SIG-M5 (cell line): ENCODE results near the gene CCDC91.

Source experiments
- DNase-seq: peaks from one replicate; lab custom pipeline; 2025; lab: John Stamatoyannopoulos, UW

CCDC91 gene

GRCh38 chr12:28536088-28536487 lies 345.8 kb downstream of the CCDC91 start:
- peak; percentile 23 for DNase-seq

- DNase-seq, result no peak
Measured at GRCh38 chr12:28537474-28537873, 347.2 kb downstream of the CCDC91 start.

GRCh38 chr12:28539691-28540323 lies 349.6 kb downstream of the CCDC91 start:
- DNase-seq, result no peak

GRCh38 chr12:28540324-28540714 lies 350.1 kb downstream of the CCDC91 start:
- no peak for DNase-seq

GRCh38 chr12:28543021-28543890 lies 353.0 kb downstream of the CCDC91 start:
- DNase-seq, result no peak

GRCh38 chr12:28550757-28551704 lies 360.8 kb downstream of the CCDC91 start:
- DNase-seq, result no peak

- DNase-seq, result no peak
Measured at GRCh38 chr12:28552251-28552970, 362.2 kb downstream of the CCDC91 start.

- DNase-seq, result no peak
Measured at GRCh38 chr12:28555748-28556147, 365.5 kb downstream of the CCDC91 start.

- no peak for DNase-seq
Measured at GRCh38 chr12:28558250-28558649, 368.0 kb downstream of the CCDC91 start.

GRCh38 chr12:28563286-28563685 lies 373.0 kb downstream of the CCDC91 start:
- no peak for DNase-seq

- no peak for DNase-seq
Measured at GRCh38 chr12:28563936-28564335, 373.7 kb downstream of the CCDC91 start.

- DNase-seq, result no peak
Measured at GRCh38 chr12:28568118-28568517, 377.9 kb downstream of the CCDC91 start.

- DNase-seq, result no peak
Measured at GRCh38 chr12:28568704-28569103, 378.4 kb downstream of the CCDC91 start.

GRCh38 chr12:28569698-28570411 lies 379.6 kb downstream of the CCDC91 start:
- DNase-seq, result no peak

- no peak for DNase-seq
Measured at GRCh38 chr12:28570811-28571210, 380.6 kb downstream of the CCDC91 start.

- DNase-seq, result no peak
Measured at GRCh38 chr12:28574746-28575592, 384.7 kb downstream of the CCDC91 start.

GRCh38 chr12:28575593-28576205 lies 385.4 kb downstream of the CCDC91 start:
- DNase-seq, result no peak

- no peak for DNase-seq
Measured at GRCh38 chr12:28578361-28578760, 388.1 kb downstream of the CCDC91 start.

GRCh38 chr12:28578833-28579252 lies 388.6 kb downstream of the CCDC91 start:
- no peak for DNase-seq
